Epithelial cell of prostate (primary cell): ENCODE measurements around the gene COL23A1.
A peak's percentile ranks its signal among the peaks of the same experiment; 100 is the strongest.

ENCODE experiments used
- DNase-seq: peaks from one replicate; pipeline ENCODE4 v3.0.0-alpha.2; 2011; ENCODE audit warnings: low read depth, low spot score
- H3K27ac ChIP-seq: fragments of 450-650 bp; 2 replicates; pipeline ENCODE4 v1.5.1; 2017; ENCODE audit warnings: mild to moderate bottlenecking

Gene COL23A1

DNA sequence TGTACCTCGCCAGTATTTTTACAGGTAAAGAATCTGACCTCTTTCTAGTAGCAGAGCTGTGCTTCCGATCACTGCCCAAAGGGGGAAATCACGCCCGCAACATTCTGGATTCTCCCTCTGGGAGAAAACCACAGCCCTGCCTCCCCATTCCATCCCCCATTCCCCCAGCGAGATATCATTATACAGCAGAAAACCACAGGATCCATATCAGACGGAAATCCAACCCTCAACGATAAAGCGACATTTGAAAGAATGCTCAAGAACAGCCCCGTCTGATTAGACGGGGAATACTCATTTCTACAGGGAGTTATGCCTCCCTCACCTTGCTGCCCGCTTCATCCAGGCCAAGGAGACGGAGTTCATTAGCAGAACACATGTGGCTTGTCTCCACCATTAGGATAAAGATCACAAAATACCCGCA lies 172.8 kb downstream of the COL23A1 start:
- no peak overlapping the region for H3K27ac ChIP-seq
- DNase-seq: no peak

DNA sequence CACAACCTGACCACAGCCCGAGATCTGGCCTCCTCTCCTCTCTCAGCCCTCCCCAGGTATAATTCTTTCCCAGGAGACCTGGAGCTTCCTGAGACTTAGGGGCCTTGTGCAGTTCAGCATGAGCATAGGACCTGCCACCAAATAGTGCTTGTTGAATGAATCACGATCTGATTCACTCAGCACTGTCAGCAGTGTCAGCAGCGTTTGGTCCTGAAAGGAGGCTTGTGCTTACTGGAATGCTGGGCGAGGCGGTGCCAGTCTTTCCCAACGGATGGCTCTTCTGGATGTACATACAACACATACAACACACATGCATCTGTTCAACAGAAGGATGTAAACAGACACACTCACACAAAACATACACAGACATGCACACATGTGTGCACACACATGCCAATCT lies 173.3 kb downstream of the COL23A1 start:
- peak; percentile 49 for DNase-seq
- H3K27ac ChIP-seq: no peak overlapping the region

- no peak overlapping the region for H3K27ac ChIP-seq
- DNase-seq: no peak
Measured at GRCh38 chr5:178416206-178416882, 173.8 kb downstream of the COL23A1 start.

- H3K27ac ChIP-seq: no peak overlapping the region
Measured at GRCh38 chr5:178415353-178415752, 174.8 kb downstream of the COL23A1 start.

GRCh38 chr5:178413988-178414387 lies 176.2 kb downstream of the COL23A1 start:
- no peak overlapping the region for H3K27ac ChIP-seq
- no peak for DNase-seq

More at GRCh38 chr5:178415353-178415752, 174.8 kb downstream of the COL23A1 start:
- no peak for DNase-seq

GRCh38 chr5:178411083-178411482 lies 179.1 kb downstream of the COL23A1 start:
- H3K27ac ChIP-seq: no peak overlapping the region
- DNase-seq: no peak

GRCh38 chr5:178407646-178408045 lies 182.5 kb downstream of the COL23A1 start:
- H3K27ac ChIP-seq: no peak overlapping the region

GRCh38 chr5:178404987-178405386 lies 185.2 kb downstream of the COL23A1 start:
- DNase-seq: peak; percentile 60
- H3K27ac ChIP-seq: peak overlapping the region; percentile 29

More at GRCh38 chr5:178407646-178408045, 182.5 kb downstream of the COL23A1 start:
- DNase-seq: no peak

DNA sequence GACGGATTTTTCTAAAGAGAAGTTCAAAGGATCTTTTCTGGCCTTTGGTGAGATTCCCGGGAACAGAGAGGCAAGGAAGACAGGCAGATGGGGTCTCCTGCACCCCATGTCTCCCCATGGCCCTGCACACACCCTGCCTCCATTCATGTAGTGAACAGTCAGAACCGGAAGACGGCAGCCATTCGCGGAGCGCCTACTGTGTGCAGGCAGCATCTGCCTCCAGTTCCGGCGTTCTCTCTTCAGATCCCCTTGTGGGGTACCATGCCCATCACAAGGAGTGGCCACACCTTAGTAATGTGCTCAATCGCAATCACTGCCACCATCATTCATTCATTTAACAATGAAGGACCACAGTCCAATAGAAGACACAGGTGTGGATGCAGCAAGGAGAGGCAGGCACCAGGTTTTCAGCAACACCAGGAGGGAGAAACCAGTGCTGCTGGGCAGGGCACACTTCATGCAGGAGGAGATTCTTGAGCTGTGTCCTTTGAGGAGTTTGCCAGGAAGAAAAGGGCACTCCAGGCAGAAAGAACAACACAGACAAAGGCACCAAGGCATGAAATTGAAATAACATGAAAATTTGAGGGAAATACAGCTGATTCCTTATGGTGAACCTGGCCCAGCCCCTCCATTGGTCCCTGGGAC lies 186.1 kb downstream of the COL23A1 start:
- no peak for DNase-seq
- no peak overlapping the region for H3K27ac ChIP-seq

DNA sequence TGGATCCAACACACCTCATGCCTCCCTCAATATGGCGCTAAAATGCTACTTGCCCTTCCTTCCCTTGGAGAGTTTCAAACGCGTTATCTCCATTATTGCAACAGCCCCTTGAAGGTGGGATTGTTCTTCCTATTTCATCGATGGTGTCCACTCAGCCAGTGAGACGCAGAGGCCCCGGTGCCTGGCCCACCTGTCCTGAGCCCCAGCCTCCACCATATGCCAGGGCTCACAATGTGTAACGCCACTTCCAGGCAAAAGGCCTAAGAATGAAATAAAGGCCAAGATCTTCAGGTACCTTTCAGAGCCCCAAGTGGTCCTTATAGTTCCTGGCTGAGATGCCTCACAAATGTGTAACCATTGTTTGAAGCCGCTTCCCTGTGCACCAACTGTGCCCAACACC lies 186.8 kb downstream of the COL23A1 start:
- no peak overlapping the region for H3K27ac ChIP-seq
- no peak for DNase-seq

GRCh38 chr5:178399701-178400095 lies 190.5 kb downstream of the COL23A1 start:
- no peak overlapping the region for H3K27ac ChIP-seq
- DNase-seq: no peak

- H3K27ac ChIP-seq: no peak overlapping the region
- DNase-seq: no peak
Measured at GRCh38 chr5:178398901-178399700, 191.1 kb downstream of the COL23A1 start.

GRCh38 chr5:178396796-178397720 lies 193.1 kb downstream of the COL23A1 start:
- no peak overlapping the region for H3K27ac ChIP-seq
- DNase-seq: no peak

- no peak for DNase-seq
Measured at GRCh38 chr5:178394074-178394473, 196.1 kb downstream of the COL23A1 start.

DNA sequence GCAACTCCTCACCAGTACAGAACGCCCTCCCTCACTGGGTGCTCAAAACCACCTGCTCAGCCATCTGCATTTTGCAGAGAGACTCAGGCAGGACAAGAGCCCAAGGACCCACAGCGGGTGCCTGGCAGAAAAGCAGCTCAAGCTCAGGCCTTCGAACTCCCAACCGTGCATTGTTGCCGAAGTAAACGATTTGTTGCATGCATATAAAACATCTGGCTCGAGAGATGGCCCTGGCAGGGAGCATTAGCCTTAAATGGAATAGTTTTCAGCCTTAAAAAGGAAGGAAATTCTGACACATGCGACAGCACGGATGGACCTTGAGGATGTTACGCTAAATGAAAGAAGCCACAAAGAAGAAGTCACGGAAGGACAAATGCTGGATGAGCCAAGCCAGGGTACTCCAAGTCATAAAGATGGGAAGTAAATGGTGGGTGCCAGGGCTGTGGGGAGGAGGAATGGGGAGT lies 197.2 kb downstream of the COL23A1 start:
- no peak overlapping the region for H3K27ac ChIP-seq
- DNase-seq: no peak

More at GRCh38 chr5:178394074-178394473, 196.1 kb downstream of the COL23A1 start:
- no peak overlapping the region for H3K27ac ChIP-seq

DNA sequence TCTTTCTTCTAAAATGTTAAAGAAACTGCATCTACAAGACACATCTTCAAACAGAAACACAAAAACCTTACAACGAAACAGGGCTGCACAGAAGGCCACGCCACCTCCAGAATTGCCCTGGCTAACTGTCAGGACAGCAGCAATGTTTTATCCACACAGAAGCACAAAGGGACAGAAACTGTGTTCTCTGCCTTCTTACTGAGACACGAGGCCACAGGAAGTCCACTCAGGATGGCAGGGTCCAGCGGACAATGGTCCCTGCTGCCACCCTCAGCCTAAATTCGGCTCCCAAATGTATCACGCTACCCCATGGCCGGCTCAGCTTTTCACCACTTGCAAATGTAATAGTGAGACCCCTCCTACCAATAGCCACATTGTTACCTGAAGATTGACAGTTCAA lies 197.8 kb downstream of the COL23A1 start:
- H3K27ac ChIP-seq: no peak overlapping the region
- no peak for DNase-seq

DNA sequence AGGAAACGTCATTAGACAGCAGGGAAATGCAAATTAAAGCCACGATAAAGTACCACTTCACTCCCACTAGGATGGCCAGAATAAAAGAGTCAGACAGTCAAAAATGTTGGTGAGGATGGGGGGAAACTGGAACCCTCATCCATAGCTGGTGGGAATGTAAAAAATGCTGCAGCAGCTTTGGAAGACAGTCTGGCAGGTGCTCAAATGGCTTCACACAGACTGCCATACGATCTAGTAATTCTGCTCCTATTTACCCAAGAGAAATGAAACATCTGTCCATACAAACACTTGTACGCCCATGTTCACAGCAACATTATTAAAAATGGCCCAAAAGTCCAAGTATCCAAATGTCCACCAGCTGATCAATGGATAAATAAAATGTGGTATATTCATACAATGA lies 198.7 kb downstream of the COL23A1 start:
- DNase-seq: no peak
- H3K27ac ChIP-seq: no peak overlapping the region

GRCh38 chr5:178389796-178390195 lies 200.4 kb downstream of the COL23A1 start:
- DNase-seq: no peak

GRCh38 chr5:178389026-178389729 lies 201.0 kb downstream of the COL23A1 start:
- no peak overlapping the region for H3K27ac ChIP-seq

More at GRCh38 chr5:178389796-178390195, 200.4 kb downstream of the COL23A1 start:
- no peak overlapping the region for H3K27ac ChIP-seq

More at GRCh38 chr5:178389026-178389729, 201.0 kb downstream of the COL23A1 start:
- no peak for DNase-seq
